ENCODE data around the gene SLC23A2. TPM values are rescaled to one million over a fixed set of nuclear protein-coding genes. Genes with fewer than 3 reads are reported as not detected.

Gene SLC23A2
- total and polyA plus RNA-seq, 7 donors, result 0.60 to 15.2 (median 10.9) TPM

- 48 to 67% methylated on average over 22 of the region's 22 CpGs for WGBS, 2 donors
- DNase-seq, result peak; percentile 68
- Histone ChIP-seq H3K4me3 (no peak overlapping the region), H3K36me3 (peaks cover 0 to 5% (median 0%) of the 10 kb centered on the region in 4 donors), H3K27me3 (no peaks in the 10 kb centered on the region), H3K27ac (peak overlapping the region; percentile 40 to 71 (median 64)), H3K9me3 (no peaks in the 10 kb centered on the region), H3K4me1 (peaks cover 0 to 54% (median 7%) of the 10 kb centered on the region in 4 donors)
- no peak for TF ChIP-seq POLR2AphosphoS5 (IDR thresholded peaks at IDR 0.05)
- no peak for TF ChIP-seq POLR2A (IDR thresholded peaks at IDR 0.05)
- TF ChIP-seq EP300 (IDR thresholded peaks at IDR 0.05), result no peak
- no peak for TF ChIP-seq CTCF (IDR thresholded peaks at IDR 0.05)
- intact Hi-C loops (cut with DNase I), result no loop called here
Measured at GRCh38 chr20:4813076-4813862, 188.0 kb downstream of the SLC23A2 start.

GRCh38 chr20:4812641-4813075 lies 188.7 kb downstream of the SLC23A2 start:
- Histone ChIP-seq H3K4me1 (peaks cover 0 to 54% (median 7%) of the 10 kb centered on the region in 4 donors), H3K4me3 (no peak overlapping the region), H3K36me3 (peaks cover 0 to 5% (median 0%) of the 10 kb centered on the region in 4 donors), H3K27me3 (no peaks in the 10 kb centered on the region), H3K9me3 (no peaks in the 10 kb centered on the region), H3K27ac (peak overlapping the region; percentile 40 to 71 (median 64))
- DNase-seq, result no peak
- 69 to 76% methylated on average over 7 of the region's 7 CpGs for WGBS, 2 donors
- no peak for TF ChIP-seq POLR2AphosphoS5 (IDR thresholded peaks at IDR 0.05)
- TF ChIP-seq CTCF (IDR thresholded peaks at IDR 0.05), result no peak
- TF ChIP-seq POLR2A (IDR thresholded peaks at IDR 0.05), result no peak
- no peak for TF ChIP-seq EP300 (IDR thresholded peaks at IDR 0.05)
- intact Hi-C loops (cut with DNase I), result no loop called here

GRCh38 chr20:4812216-4812615 lies 189.1 kb downstream of the SLC23A2 start:
- DNase-seq, result no peak
- intact Hi-C loops (cut with DNase I), result no loop called here
- peaks cover 0 to 5% (median 0%) of the 10 kb centered on the region in 4 donors for H3K36me3 ChIP-seq
- H3K4me3 ChIP-seq, result no peak overlapping the region
- no peak for TF ChIP-seq CTCF (IDR thresholded peaks at IDR 0.05)
- TF ChIP-seq POLR2A (IDR thresholded peaks at IDR 0.05), result no peak
- peak overlapping the region; percentile 12 to 71 (median 64) for H3K27ac ChIP-seq
- no peaks in the 10 kb centered on the region for H3K9me3 ChIP-seq
- H3K27me3 ChIP-seq, result no peaks in the 10 kb centered on the region
- WGBS, 2 donors, result 58 to 71% methylated on average over 6 of the region's 6 CpGs
- peaks cover 0 to 50% (median 7%) of the 10 kb centered on the region in 4 donors for H3K4me1 ChIP-seq

GRCh38 chr20:4811661-4812181 lies 189.6 kb downstream of the SLC23A2 start:
- H3K27ac ChIP-seq, result peak overlapping the region in 2 of 4 donors; percentile 67 to 71
- H3K4me1 ChIP-seq, result peaks cover 0 to 47% (median 7%) of the 10 kb centered on the region in 4 donors

More at GRCh38 chr20:4811661-4812181, 189.6 kb downstream of the SLC23A2 start:
- DNase-seq, result peak; percentile 84
- H3K4me3 ChIP-seq, result no peak overlapping the region
- WGBS, 2 donors, result 43 to 75% methylated on average over 8 of the region's 8 CpGs
- H3K27me3 ChIP-seq, result no peaks in the 10 kb centered on the region
- intact Hi-C loops (cut with DNase I), result no loop called here
- TF ChIP-seq EP300 (IDR thresholded peaks at IDR 0.05), result no peak
- no peak for TF ChIP-seq POLR2A (IDR thresholded peaks at IDR 0.05)
- TF ChIP-seq CTCF (IDR thresholded peaks at IDR 0.05), result no peak
- TF ChIP-seq POLR2AphosphoS5 (IDR thresholded peaks at IDR 0.05), result no peak
- H3K36me3 ChIP-seq, result peaks cover 0 to 5% (median 0%) of the 10 kb centered on the region in 4 donors
- no peaks in the 10 kb centered on the region for H3K9me3 ChIP-seq

Data from sigmoid colon (tissue), 7 donors.